Hepatocyte (in vitro differentiated cells): Measurements from ENCODE around the gene PRX.

Source experiments
- CTCF ChIP-seq: fragments of 200-600 bp; sonication (generic); IDR thresholded peaks from 2 replicates; pipeline ENCODE4 v1.5.1; 2016; ENCODE audit warnings: antibody characterized with exemption, mild to moderate bottlenecking; ENCODE audit not compliant: poor library complexity
- EZH2phosphoT487 ChIP-seq: fragments of 200-600 bp; sonication (generic); IDR thresholded peaks from one replicate; pipeline ENCODE4 v1.6.1; 2018; ENCODE audit warnings: antibody characterized with exemption, mild to moderate bottlenecking, low read depth, moderate library complexity; ENCODE audit not compliant: unreplicated experiment, severe bottlenecking

GRCh38 chr19:40369797-40370196 is 43.4 kb downstream of the PRX start:
- TF ChIP-seq CTCF = no peak
- TF ChIP-seq EZH2phosphoT487 = no peak
